NCI-H2196 treated with DMSO at 0.1 percent for 48 hours (cell line): ENCODE measurements around the gene PROM1.

Experiments used
- DNase-seq: peaks from one replicate; lab custom pipeline; 2025; ENCODE audit not compliant: unreplicated experiment; lab: John Stamatoyannopoulos, UW

The PROM1 gene

GRCh38 chr4:15992167-15992485 lies 91.7 kb downstream of the PROM1 start:
- no peak for DNase-seq

GRCh38 chr4:15990570-15991285 lies 93.1 kb downstream of the PROM1 start:
- no peak for DNase-seq

GRCh38 chr4:15989424-15989823 lies 94.4 kb downstream of the PROM1 start:
- no peak for DNase-seq

GRCh38 chr4:15988222-15988621 lies 95.6 kb downstream of the PROM1 start:
- DNase-seq: no peak

GRCh38 chr4:15986907-15987306 lies 96.9 kb downstream of the PROM1 start:
- no peak for DNase-seq

- DNase-seq: no peak
These were observed 100.2 kb downstream of the PROM1 start for GRCh38 chr4:15983610-15984009.

- no peak for DNase-seq
These were observed 100.8 kb downstream of the PROM1 start for GRCh38 chr4:15982842-15983524.

GRCh38 chr4:15976456-15977447 lies 107.1 kb downstream of the PROM1 start:
- no peak for DNase-seq

GRCh38 chr4:15971068-15971801 lies 112.6 kb downstream of the PROM1 start:
- DNase-seq: no peak

GRCh38 chr4:15968551-15969300 lies 115.1 kb downstream of the PROM1 start:
- no peak for DNase-seq

GRCh38 chr4:15965325-15965724 lies 118.5 kb downstream of the PROM1 start:
- DNase-seq: no peak

- no peak for DNase-seq
These were observed 119.7 kb downstream of the PROM1 start for GRCh38 chr4:15964159-15964558.

GRCh38 chr4:15963576-15963975 lies 120.2 kb downstream of the PROM1 start:
- DNase-seq: no peak

- no peak for DNase-seq
These were observed 120.8 kb downstream of the PROM1 start, which contains the start of gene FGFBP2 for GRCh38 chr4:15963001-15963451. Gene FGFBP2, minus strand, starts transcription at chr4:15963175. Its CDS starts 46 bp downstream, at chr4:15963129.

- no peak for DNase-seq
These were observed 121.9 kb downstream of the PROM1 start for GRCh38 chr4:15961781-15962510.

- DNase-seq: no peak
These were observed 125.3 kb downstream of the PROM1 start for GRCh38 chr4:15958562-15958961.

GRCh38 chr4:15956179-15956850 lies 127.5 kb downstream of the PROM1 start:
- peak; percentile 28 for DNase-seq

GRCh38 chr4:15955670-15956069 lies 128.2 kb downstream of the PROM1 start:
- no peak for DNase-seq

- no peak for DNase-seq
These were observed 130.2 kb downstream of the PROM1 start for GRCh38 chr4:15953625-15954024.
